Measurements from ENCODE around the gene FLOT1.
"Not testable (repeated sequence)": the region's sequence is repeated elsewhere in the genome, so short reads cannot be mapped to it uniquely, and the experiment has no call there.

Gene FLOT1

DNA sequence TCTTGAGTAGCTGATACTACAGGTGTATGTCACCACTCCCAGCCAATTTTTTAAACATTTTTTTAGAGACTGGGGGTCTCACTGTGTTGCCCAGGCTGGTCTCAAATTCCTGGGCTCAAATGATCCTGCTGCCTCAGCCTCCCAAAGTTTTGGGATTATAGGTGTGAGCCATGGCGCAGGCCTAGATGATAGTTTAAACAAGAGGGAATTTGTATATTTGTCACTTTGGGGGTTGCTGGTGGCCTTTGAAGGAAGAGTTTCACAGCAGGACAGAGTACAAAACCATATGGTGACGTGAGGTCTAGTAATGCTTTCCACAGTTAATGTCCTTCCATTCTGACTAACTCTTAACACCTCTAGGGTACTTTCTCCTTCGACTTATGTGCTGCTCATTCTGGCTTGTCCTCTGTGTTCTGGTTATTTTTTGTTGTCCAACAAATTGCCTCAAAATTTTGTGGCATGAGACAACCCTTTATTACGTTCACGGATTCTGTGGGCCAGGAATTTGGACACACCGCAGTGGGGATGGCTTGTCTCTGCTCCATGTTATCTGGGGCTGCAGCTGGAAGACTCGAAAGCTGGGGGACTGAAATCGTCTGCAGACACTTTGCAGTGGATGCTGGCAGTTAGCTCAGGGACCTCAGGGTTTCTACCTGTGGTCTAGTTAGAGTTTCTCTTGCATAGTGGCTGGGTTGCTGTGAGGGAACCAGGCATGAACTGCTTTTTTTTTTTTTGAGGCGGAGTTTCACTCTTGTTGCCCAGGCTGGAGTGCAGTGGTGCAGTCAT lies 24.9 kb upstream of the FLOT1 start:
- no peak for DNase-seq (ENCODE audit: low spot score)

DNA sequence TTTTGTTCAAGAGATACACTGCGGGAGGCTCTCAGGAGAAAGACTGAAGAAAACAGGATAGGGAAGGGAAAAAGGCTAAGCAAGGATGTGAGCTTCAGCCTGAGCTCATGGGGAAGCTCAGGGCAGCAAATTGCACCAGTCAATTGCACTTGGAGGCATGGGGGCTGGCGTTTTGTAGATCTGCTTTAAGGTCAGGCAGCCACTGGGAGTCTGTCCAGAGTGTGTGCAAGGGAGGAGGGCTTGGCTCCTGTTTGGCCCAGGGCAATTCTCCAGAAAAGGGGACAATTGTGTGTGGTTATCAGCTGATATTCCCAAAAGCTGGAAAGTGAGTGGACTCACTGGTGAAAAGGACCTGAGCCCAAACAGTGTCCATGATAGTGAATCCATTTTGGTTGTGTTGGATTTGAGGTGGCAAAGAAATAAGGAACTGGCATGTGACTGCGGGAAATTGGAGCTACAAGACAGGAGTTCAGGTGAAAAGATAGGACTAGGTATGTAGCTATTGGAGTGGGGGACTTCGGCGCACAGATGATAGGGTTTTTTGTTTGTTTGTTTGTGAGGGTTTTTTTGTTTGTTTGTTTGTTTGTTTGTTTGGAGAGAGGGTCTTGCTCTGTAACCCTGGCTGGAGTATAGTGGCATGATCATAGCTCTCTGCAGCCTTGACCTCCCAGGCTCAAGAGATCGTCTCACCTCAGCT lies 24.1 kb upstream of the FLOT1 start:
- DNase-seq (ENCODE audit: low spot score), result no peak

DNA sequence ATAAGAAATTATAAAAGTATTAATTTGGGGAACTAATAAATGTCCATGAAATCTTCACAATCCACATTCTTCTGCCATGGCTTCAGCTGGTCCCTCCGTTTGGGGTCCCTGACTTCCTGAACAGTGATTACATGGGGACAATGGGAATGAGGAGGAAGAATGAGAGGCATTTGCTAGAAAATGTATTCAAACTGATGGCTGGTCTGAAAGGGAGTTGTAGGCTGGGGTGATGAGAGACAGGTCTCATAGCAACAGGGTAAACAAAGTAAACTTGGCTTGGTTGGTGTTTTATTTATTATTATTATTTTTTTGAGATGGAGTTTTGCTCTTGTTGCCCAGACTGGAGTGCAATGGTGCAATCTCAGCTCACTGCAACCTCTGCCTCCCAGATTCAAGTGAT lies 23.0 kb upstream of the FLOT1 start:
- DNase-seq (ENCODE audit: low spot score), result peak; percentile 6

DNA sequence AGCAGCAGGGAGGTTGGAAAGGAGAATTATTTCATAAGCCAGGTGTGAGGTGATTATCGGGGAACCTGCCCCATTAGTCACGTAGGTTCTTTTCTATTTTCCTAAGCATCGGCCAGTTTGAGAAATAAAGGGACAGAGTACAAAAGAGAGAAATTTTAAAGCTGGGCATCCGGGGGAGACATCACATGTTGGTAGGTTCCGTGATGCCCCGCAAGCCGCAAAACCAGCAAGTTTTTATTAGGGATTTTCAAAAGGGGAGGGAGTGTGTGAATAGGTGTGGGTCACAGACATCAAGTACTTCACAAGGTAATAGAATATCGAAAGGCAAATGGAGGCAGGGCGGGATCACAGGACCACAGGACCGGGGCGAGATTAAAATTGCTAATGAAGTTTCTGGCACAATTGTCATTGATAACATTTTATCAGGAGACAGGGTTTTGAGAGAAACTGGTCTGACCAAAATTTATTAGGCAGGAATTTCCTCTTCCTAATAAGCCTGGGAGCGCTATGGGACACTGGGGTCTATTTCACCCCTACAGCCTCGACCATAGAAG lies 22.1 kb upstream of the FLOT1 start:
- DNase-seq (ENCODE audit: low spot score), result not testable (repeated sequence)

DNA sequence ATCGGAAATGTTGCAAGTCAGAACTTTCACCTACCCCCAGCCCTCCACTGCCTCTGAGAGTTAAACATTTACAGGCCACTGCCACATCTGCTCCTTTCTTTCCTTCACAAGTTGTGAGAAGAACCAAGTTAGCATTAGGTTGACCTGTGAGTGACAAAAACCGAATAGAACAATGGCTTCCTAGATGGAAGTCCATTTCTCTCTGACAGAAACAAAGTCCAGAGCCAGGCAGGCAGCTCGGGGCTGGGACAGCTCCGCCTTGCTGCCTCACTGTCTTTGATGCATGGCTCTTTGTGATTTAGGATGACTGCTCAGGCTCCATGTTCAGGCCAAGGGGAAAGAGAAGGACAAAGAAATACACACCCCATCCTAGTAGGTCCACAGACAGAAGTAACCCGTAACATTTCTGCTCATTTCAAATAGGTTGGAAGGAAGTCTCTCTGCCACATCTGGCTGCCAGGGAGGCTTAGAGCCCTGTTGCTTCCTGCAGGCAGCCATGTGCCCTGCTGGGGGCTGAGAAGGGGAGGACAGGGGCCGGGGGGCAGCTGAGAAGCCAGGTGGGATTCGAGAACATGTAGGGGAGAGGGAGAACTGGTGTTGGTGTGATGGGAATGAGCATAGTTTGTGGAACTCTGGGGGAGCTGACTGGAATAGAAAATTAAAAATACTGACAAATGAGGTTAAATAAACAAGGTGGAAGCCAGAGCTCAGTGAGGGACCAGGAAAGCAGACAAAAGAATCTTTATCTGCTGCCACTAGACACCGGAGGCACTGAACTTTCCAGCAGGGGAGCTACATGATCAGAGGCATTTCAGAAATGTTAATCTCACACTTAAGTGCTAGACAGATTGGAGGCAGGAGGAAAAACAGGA lies 21.4 kb upstream of the FLOT1 start:
- peak; percentile 35 for DNase-seq (ENCODE audit: low spot score)

DNA sequence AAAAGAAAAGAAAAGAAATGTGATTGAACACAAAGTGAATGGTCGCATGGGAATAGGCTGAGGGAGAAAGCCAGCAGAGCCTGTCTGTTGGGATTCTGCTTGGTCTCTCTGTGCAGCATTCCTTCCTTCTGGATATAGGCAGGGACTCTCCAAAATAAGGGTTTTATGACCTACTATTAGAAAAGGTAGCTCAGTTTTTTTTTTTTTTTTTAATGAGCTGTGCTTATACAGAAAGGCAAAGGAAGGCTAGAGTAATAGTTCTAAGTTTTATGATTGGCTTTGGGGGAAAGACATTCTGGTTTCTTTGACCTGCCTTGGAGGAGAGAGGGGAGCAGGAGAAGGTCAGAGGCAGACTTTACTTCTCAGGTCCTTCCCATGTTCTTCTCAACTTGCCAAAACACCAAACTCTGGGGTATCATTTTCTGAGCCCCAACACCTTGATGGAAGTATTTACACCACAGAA lies 20.7 kb upstream of the FLOT1 start:
- no peak for DNase-seq (ENCODE audit: low spot score)

DNA sequence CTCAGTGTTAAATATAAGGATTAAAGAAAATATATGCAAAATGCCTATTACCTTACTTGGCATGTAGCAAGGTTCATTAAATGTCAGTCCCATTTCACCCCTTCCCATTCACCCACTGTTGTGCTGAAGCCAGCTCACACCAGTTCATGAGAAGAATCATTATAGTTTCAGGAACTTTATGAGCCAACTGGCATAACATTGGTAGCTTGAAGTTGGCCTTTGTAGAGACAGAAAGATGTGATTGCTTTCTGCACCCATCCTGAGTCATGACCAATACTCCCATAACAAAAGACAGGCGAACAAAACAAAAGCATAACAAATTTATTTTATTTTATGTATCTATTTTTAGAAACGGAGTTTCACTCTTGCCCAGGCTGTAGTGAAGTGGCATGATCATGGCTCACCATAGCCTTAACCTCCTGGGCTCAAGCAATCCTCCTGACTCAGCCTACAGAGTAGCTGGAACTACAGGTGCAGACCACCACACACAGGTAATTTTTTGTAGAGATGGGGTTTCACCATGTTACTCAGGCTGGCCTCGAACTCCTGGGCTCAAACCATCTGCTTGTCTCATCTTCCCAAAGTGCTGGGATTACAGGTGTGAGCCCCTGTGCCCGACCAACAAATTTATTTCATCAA lies 19.4 kb upstream of the FLOT1 start:
- DNase-seq (ENCODE audit: low spot score), result no peak

DNA sequence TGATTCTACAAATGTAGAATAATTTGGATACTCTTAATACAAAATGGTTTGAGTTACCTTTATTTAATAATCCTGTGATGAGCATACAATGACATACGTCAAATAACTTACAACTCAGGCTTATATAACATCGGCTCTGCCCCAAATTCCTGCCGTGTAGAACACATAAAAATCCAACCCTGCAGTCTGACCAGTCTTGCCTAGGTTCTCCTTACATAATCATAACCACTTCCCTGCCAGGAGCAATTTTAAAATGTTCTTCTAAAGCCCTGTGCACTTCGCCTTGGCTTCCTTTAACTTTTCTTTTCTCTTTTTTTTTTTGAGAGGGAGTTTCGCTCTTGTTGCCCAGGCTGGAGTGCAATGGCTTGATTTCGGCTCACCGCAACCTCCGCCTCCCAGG lies 18.1 kb upstream of the FLOT1 start:
- no peak for DNase-seq (ENCODE audit: low spot score)

DNA sequence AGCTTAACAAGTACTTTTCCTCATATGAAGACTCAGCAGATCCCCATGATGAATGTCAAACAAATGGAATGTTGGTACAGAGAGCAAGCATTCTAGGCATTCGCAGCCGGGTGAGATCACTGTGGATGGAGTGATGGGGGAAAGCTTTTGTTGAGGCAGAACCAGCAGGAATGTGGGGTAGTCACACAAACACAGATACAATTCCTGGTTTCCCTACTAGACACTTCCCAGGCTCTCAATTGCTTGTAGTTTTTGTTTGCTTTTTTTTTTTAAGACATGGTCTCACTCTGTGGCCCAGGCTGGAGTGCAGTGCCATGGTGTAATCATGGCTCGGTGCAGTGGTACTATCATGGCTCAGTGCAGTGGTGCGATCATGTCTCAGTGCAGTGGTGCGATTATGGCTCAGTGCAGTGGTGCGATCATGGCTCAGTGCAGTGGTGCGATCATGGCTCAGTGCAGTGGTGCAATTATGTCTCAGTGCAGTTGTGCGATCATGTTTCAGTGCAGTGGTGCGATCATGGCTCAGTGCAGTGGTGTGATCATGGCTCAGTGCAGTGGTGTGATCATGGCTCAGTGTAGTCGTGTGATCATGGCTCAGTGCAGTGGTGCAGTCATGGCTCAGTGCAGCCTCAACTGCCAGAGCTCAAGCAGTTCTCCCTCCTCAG lies 17.2 kb upstream of the FLOT1 start:
- peak; percentile 95 for DNase-seq (ENCODE audit: low spot score)

DNA sequence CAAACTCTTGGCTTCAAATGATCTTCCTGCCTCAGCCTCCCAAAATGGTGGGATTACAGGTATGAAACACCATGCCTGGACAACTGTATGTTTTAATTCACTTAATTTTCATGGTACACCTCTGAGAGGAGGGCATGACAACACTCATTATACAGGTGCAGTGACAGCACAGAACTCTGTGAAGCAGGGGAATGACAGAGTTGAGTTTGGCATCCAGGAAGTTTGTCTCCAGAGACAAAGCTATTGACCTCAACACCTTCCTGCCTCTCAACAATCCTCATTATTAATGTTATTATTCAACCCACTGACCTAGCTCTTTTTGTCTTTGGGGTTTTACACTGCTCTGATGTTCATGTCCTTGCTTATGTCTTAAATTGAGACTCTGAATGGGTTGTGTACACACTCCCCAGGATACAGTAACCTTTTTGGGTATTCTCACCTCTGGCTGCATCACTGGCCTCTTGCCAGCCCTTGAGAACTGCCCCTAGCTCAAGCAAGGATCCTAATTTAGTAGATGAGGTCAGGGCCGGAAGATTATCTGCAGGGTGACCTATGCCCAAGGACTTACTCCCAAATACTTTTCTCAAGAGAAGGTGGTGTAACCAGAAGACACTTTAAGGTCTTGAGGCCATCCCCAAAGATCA lies 14.9 kb upstream of the FLOT1 start:
- DNase-seq (ENCODE audit: low spot score), result no peak

DNA sequence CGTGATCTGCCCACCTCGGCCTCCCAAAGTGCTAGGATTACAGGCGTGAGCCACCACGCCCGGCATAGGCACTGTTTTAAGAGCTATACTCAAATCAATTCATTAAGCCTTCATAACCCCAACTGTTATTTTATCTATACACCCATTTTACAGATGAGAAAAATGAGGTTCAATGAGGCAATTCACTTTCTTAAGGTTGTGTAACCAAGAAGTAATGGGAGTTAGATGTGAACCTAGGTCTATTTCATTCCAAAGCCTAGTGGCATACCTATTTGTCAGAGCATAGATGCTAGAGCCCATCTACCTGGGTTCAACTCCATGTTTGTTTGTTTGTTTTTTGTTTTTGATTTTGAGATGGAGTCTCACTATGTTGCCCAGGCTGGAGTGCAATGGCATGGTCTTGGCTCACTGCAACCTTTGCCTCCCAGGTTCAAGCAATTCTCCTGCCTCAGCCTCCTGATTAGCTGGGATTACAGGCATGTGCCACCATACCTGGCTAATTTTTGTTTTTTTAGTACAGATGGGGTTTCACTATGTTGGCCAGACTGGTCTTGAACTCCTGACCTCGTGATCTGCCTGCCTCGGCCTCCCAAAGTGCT lies 14.0 kb upstream of the FLOT1 start:
- DNase-seq (ENCODE audit: low spot score), result not testable (repeated sequence)

DNA sequence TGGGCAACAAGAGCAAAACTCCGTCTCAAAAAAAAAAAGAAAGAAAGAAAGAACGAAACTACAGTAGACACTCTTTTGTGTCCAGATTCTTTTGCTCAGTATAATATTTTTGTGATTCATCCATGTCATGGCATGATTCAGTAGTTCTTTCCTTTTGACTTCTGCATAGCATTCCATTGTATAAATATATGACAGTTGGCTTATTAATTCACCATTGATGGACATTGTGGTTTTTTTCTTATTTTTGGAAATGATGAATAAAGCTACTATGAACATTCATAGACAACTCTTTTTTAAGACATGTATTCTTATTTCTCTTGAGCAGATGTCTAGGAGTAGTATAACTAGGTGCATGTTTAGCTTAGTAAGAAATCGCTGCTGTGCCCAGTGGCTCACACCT lies 12.1 kb upstream of the FLOT1 start:
- peak; percentile 5 for DNase-seq (ENCODE audit: low spot score)

DNA sequence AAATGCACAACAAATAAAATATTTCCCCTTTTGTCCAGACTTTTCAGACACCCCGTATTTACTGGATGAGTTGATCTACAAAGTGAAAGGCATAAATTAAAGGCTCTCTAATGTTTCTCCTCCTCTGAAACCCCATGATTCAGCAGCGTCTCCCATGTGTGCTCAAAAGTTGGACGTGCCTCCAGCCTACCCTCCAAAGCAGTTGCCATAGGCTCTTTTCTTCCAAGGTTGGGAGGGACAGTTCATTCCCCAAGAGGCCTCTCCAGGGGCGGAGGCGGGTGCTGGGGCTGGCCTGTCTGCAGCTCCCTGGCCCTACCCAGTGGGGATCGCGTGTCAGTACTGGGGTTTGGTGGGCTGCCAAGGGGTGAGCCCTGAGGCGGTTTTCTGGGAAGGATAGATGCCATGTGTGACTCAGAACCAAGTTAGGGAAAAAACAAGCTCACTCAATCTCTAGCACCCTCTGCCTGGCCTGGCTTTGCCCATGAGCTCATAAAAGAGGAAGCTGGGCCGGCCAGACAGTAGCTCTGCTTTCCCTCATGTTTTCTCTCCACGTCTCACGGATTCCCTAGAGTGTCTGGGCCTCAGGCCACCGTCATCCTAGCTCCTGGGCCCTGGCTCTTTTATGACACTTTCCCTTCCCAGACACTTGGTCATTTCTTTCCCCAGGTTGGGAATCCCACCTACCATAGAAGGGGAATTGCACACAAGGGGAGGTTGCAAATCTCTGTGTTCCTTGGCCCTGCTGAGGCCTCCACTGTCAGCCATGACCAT lies 9.9 kb upstream of the FLOT1 start:
- peak; percentile 94 for DNase-seq (ENCODE audit: low spot score)

DNA sequence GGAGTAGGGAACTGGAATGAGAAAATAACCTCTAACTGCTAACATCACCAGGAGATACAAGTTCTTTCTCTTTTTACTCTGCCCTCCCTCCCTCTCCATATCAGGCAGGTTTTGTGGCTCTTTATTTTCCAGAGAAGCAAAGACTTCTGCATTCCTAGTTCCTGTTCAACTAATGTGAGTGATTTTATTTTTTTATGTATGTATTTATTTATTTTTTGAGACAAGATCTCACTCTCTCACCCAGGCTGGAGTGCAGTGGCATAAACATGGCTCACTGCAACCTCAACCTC lies 7.8 kb upstream of the FLOT1 start:
- no peak for DNase-seq (ENCODE audit: low spot score)

DNA sequence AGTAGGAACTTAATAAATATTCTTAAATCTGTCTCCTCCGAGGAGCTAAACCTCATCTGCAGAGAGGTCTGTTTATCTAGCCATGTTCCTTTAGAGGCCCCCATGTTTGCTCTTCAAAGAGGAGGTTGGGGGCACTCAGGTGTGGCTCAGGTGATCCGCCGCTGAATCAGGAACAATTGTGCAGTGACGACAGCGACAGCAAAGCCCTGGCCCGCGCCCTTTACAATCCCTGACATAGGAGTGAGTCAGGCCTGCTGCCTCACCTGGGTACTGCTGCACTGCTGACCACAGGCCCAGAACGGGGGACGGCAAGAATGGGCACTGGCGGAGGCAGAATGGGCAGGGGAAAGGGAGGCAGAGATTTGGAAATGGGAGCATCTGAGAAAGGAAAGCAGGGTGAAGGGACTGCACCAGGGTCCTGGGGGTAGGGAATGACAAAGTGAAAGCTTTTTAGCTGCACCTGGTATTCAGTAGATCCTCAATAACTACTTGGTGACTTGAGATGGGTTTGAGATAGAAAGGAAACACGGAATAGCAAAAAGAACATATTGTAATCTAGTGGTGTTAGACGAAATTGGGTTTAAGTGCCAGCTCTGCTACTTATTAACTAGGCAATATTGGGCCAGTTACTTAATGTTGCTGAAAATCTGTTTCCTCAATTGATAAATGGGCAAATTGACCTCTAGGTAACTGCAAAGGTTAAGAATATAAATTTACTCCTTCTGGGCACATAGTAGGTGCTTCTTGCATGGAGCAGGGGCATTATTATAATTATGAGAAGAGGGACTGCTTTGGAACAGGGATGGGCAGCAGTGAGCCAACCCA lies 7.3 kb upstream of the FLOT1 start:
- no peak for DNase-seq (ENCODE audit: low spot score)

DNA sequence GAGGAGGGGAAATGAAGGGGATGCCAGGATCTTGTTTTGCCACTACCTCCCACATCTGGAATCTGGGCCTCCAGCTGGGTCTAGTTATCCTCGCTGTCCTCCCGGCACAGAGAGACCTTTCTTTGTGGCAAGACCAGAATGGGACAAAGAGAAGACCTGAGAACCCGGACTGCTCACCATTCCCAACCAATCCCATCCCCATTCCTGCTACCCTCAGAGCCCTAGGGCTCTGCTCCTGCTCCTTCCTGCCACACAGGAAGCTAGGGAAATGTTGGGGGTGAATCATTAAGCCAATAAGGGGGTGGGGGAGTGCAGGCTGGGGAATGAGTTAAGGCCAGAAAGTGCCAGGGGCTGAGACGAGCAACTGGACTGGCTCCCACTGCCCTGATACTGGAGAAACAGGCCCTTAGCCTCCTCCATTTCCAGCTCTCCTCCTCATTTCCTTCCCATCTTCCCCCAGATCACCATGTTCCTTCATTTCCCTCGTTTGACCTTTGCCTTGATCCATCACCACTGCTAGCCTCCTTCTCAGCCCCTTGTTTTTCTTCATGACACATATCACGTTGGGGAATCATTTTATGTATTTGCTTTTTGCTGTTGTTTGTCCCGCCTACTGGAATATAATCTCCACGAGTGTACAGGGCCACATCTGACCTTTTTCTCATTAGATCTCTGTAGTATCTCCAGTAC lies 6.5 kb upstream of the FLOT1 start:
- no peak for DNase-seq (ENCODE audit: low spot score)

DNA sequence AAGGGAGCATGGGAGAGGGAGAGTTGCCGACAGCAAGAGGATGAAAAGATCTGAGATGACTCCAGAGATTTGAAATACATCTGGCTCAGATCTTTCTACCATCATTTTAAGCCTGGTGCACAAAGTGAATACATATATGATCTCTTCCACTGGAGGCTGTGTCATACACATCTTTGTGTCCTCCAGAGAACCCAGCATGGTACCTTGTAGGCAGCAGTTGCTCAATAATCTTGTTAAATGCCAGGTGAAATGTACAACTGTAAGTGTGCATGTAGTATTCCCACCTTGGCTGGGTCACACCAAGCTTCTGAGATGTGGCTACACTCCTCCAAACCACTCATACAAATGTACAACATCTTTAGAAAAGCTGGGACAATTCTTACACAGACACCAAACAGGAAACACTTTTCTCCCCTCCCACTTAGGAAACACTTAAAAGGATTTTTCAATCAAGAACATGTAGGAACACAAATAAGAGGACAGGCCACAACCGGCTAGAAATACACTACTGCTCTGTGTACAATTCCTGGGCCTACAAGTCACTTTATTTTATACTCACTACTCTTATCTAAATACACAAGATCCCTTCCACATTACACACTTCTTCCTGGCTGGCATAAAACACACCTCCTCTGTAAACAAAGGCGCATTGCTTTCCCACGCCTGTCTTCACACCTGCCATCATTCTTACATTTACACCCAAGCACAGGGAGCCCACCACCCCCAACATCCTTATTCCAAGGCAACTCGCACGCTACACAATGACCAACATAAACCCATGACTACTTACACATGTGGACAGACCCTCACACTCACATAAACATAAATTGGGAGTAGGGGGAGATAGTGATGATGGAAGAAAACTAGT lies 5.6 kb upstream of the FLOT1 start:
- no peak for DNase-seq (ENCODE audit: low spot score)
